Adrenal gland (tissue), 12 donors: ENCODE measurements around the gene SIM1. TPM values are rescaled to one million over a fixed set of nuclear protein-coding genes. Genes with fewer than 3 reads are reported as not detected.

Source experiments
- DNase-seq, 7 donors: peaks; one replicate each; pipeline ENCODE4 v3.0.0-alpha.2; 2019 to 2020
- H3K27ac ChIP-seq, 5 donors: fragments of 200-600 bp; sonication (generic) in 4 of 5; 1 replicate in 3 of 5; 2 replicates in 2 of 5; pipeline versions ENCODE4 v1.5.1 to v1.8.0; 2016 to 2020; ENCODE audit warnings: mild to moderate bottlenecking in 1 of 5
- H3K27me3 ChIP-seq: fragments of 200-600 bp; 2 replicates; pipeline ENCODE4 v1.8.0; 2021
- H3K36me3 ChIP-seq, 2 donors: fragments of 200-600 bp; replicated peaks in 1 of 2; 1 replicate in 1 of 2; 2 replicates in 1 of 2; pipeline versions ENCODE4 v1.5.1 to v1.8.0; 2018 to 2022
- H3K4me1 ChIP-seq, 2 donors: fragments of 200-600 bp; replicated peaks in 1 of 2; 1 replicate in 1 of 2; 2 replicates in 1 of 2; pipeline versions ENCODE4 v1.5.1 to v1.8.0; 2018 to 2021
- H3K4me3 ChIP-seq, 4 donors: fragments of 200-600 bp; sonication (generic) in 3 of 4; one replicate each; pipeline ENCODE4 v1.5.1; 2016 to 2018
- H3K9me3 ChIP-seq, 3 donors: fragments of 200-600 bp; sonication (generic) in 1 of 3; replicated peaks in 1 of 3; 1 replicate in 2 of 3; 2 replicates in 1 of 3; pipeline versions ENCODE4 v1.5.1 to v1.8.0; 2016 to 2021
- POLR2A ChIP-seq, 2 donors: fragments of 450-650 bp; IDR thresholded peaks; one replicate each; pipeline ENCODE4 v1.6.1; 2017; ENCODE audit warnings: antibody characterized with exemption in 2 of 2, mild to moderate bottlenecking in 2 of 2, moderate library complexity in 1 of 2
- WGBS, 4 donors: extraction: QIAGEN DNeasy Blood & Tissue Kit in 2 of 4; methylation state at CpG; one replicate each; pipeline versions ENCODE4 v1.1.5 to v1.1.7; 2013 to 2017; 5-methylcytosine and 5-hydroxymethylcytosine counted together
- intact Hi-C, 2 donors: fragments of 100-400 bp; cut with DNase I; formaldehyde crosslinking; loops; one replicate each; pipeline versions ENCODE4 v1.14.1 to v1.15.0; 2022 to 2023
- polyA plus RNA-seq, 3 donors: library from polyadenylated mRNA; stranded (reverse); fragments of 200-250 nt in 2 of 3; fragments of 350-450 nt in 1 of 3; fragmentation: Illumina TruSeq in 1 of 3; extraction: RNeasy Lipid Tissue Mini Kit (QIAGEN cat#74804) in 1 of 3; gene quantifications; one replicate each; pipeline ENCODE4 v1.2.3, GENCODE V29; 2013 to 2014
- total RNA-seq, 9 donors: library from RNA; depleted of rRNA in 4 of 9; stranded (reverse); fragments of >200 nt in 4 of 9; fragments of 120-200 nt in 1 of 9; fragmentation: NEBNext Ultra II Directional in 1 of 9; extraction: Animal tissue kit (Norgen Biotek cat#: 25700) in 1 of 9; gene quantifications; one replicate each; pipeline versions ENCODE4 v1.1.0 to v1.2.4, GENCODE V29; 2013 to 2023
- TF ChIP-seq, protein P1 (sequence below), 6 experiments: fragments of 450-650 bp in 4 of 6; fragments of 200-600 bp in 2 of 6; sonication (generic) in 1 of 6; IDR thresholded peaks; 1 replicate in 5 of 6; 2 replicates in 1 of 6; pipeline versions ENCODE4 v1.5.1 to v1.8.0; 2016 to 2021; ENCODE audit warnings: antibody characterized with exemption in 6 of 6, mild to moderate bottlenecking in 2 of 6, moderate library complexity in 1 of 6
- donor health status: healthy with polysubstance abuse.
- donor health status: Bipolar disorder and iron deficiency.
- donor health status: DM: yes; HTN: yes; CAD: no.
- donor health status: DM: no; HTN: no; CAD: no.
- donor health status: DM: no; HTN: no; CAD: no.
- donor health status: DM: yes; HTN: yes; CAD: no.

The SIM1 gene
- total and polyA plus RNA-seq, 12 donors: not detected

DNA sequence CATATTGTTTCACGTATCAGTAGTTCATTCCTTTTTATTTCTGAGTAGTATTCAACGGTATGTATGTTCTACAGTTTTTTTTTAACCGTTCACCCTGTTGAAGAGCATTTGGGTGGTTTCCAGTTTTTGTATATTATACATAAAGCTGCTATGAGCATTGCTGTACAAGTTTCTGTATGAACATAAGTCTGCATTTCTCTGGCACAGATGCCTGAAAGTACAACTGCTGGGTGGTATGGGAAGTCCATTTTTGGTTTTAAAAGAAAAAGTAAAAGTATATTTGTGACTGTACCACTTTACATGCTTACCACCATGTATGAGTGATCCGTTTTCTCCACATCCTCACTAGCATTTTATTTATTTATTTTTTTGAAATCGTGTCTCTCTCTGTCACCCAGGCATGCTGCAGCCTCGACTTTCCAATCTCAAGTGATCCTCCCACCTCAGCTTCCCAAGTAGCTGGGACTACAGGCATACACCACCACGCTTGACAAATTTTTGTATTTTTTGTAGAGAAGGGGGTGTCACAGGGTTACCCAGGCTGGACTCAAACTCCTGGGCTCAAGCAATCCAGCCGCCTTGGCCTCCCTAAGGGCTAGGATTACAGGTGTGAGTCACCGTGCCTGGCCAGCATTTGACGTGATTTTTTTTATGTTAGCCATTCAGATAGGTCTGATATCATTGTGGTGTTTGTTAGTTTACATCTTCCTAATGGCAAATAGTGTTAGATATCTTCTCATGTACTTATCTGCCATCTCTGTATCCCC is 11.0 kb upstream of the SIM1 start:
- H3K27me3 ChIP-seq: peaks cover 24% of the 10 kb centered on the region
- no peak overlapping the region for H3K4me3 ChIP-seq
- 68 to 76% (median 72%) methylated on average over 10 of the region's 10 CpGs for WGBS, 4 donors
- H3K27ac ChIP-seq: no peak overlapping the region
- DNase-seq: no peak
- intact Hi-C loops: loop anchor here (5.0 kb wide), 1 partner anchor 358 kb away; no protein-coding TSS in a partner anchor
- TF ChIP-seq POLR2A (IDR thresholded peaks at IDR 0.05): no peak
- TF ChIP-seq, protein P1, sequence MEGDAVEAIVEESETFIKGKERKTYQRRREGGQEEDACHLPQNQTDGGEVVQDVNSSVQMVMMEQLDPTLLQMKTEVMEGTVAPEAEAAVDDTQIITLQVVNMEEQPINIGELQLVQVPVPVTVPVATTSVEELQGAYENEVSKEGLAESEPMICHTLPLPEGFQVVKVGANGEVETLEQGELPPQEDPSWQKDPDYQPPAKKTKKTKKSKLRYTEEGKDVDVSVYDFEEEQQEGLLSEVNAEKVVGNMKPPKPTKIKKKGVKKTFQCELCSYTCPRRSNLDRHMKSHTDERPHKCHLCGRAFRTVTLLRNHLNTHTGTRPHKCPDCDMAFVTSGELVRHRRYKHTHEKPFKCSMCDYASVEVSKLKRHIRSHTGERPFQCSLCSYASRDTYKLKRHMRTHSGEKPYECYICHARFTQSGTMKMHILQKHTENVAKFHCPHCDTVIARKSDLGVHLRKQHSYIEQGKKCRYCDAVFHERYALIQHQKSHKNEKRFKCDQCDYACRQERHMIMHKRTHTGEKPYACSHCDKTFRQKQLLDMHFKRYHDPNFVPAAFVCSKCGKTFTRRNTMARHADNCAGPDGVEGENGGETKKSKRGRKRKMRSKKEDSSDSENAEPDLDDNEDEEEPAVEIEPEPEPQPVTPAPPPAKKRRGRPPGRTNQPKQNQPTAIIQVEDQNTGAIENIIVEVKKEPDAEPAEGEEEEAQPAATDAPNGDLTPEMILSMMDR (IDR thresholded peaks at IDR 0.05): no peak
- no peaks in the 10 kb centered on the region for H3K9me3 ChIP-seq
- no peaks in the 10 kb centered on the region for H3K36me3 ChIP-seq
- no peaks in the 10 kb centered on the region for H3K4me1 ChIP-seq

DNA sequence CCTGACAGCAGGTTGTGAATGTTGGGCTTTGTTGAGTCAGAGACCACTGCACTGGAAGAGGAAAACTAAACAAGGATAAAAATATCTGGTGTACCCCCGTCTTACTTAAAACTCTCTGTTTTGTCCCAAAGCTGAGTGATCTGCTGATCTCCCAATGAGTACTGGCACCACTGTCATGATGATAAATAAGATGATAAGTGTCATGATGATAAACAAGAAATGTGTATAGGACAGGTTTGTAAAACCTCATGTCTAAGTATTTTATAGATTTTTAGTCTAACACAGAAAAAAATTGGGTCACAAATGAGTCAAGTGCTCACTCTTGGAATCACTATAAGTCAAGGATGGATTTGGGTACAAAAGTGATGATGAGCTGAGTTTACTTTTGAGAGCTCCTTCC is 8.5 kb upstream of the SIM1 start:
- no peaks in the 10 kb centered on the region for H3K9me3 ChIP-seq
- TF ChIP-seq, protein P1 (IDR thresholded peaks at IDR 0.05): no peak
- no peak for TF ChIP-seq POLR2A (IDR thresholded peaks at IDR 0.05)
- H3K27ac ChIP-seq: no peak overlapping the region
- 33 to 65% (median 57%) methylated on average over 1 of the region's 1 CpG for WGBS, 4 donors
- H3K4me3 ChIP-seq: no peak overlapping the region
- no peak for DNase-seq
- intact Hi-C loops: no loop called here
- H3K27me3 ChIP-seq: peaks cover 48% of the 10 kb centered on the region
- H3K4me1 ChIP-seq: no peaks in the 10 kb centered on the region
- H3K36me3 ChIP-seq: no peaks in the 10 kb centered on the region

DNA sequence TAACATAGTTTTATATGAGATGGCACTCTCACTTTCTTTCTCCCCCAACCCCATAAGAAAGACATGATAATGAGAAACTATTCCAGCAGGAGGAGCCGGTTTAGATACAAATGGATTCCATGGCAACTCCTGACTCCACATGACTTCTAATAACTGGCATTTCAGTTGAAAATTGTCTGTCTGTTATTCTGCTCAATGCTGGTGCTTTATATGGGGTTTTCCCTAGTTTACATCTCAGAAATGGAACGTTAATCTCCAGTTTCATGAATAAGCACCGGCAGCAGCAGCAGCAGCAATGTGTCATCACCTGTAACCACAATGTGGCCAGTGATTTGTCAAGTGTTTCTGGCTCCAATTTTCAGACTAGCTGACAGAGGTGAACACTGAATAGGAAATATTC is 8.0 kb upstream of the SIM1 start:
- no peak overlapping the region for H3K4me3 ChIP-seq
- DNase-seq: no peak
- WGBS, 4 donors: 18 to 25% (median 24%) methylated on average over 3 of the region's 3 CpGs
- intact Hi-C loops: no loop called here
- no peaks in the 10 kb centered on the region for H3K36me3 ChIP-seq
- no peaks in the 10 kb centered on the region for H3K4me1 ChIP-seq
- peaks cover 53% of the 10 kb centered on the region for H3K27me3 ChIP-seq
- no peak for TF ChIP-seq POLR2A (IDR thresholded peaks at IDR 0.05)
- TF ChIP-seq, protein P1 (IDR thresholded peaks at IDR 0.05): no peak
- no peak overlapping the region for H3K27ac ChIP-seq
- no peaks in the 10 kb centered on the region for H3K9me3 ChIP-seq

DNA sequence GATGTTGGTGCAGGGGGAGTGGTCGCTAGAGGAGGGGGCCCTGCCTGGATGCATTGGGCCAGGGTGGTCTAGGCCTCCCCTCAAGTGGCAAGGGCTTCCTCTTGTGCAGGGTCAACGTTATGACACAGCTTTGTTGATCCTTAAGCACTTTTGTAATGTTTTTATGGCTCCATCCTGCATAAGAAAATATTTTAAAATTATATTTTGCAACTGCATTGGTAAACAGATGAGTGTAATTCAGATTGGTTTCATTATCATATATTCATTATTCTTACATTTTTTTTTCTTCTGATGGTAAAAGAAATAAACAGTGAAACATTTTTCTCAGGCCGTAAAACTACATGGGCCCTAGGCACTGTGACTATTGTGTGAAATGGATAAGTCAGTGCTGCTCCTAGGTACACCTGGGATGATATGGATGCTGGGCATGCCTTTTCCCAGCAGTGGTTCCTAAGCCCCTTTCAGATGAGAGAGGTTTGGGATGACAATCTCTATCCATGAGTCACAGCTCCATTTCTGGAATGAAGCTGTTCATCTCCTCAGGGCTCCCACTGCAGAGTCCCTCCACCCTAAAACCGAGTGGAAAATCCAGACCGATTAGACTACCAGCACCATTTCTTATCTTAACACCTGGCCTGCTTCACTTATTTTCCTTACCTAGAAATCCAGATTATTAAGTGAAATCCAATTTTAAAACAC is 5.8 kb upstream of the SIM1 start:
- 58 to 76% (median 69%) methylated on average over 5 of the region's 5 CpGs for WGBS, 4 donors
- Histone ChIP-seq H3K9me3 (no peaks in the 10 kb centered on the region), H3K27me3 (peaks cover 66% of the 10 kb centered on the region), H3K4me1 (no peaks in the 10 kb centered on the region), H3K4me3 (no peak overlapping the region), H3K36me3 (no peaks in the 10 kb centered on the region), H3K27ac (no peak overlapping the region)
- no peak for TF ChIP-seq POLR2A (IDR thresholded peaks at IDR 0.05)
- TF ChIP-seq, protein P1 (IDR thresholded peaks at IDR 0.05): no peak
- intact Hi-C loops: no loop called here
- no peak for DNase-seq
